Type B pancreatic cell (in vitro differentiated cells): ENCODE data around the gene HDDC3. TPM values are rescaled to one million over a fixed set of nuclear protein-coding genes. Genes with fewer than 3 reads are reported as not detected.
A peak's percentile ranks its signal among the peaks of the same experiment; 100 is the strongest.

Experiments
- DNase-seq: peaks from one replicate; pipeline ENCODE4 v3.0.0; 2021; ENCODE audit warnings: mixed read lengths; ENCODE audit not compliant: unreplicated experiment; ENCODE audit errors: extremely low spot score
- H3K27ac Mint-ChIP-seq: 2 replicates; pipeline ENCODE4 v1.8.0; 2021; ENCODE audit warnings: mild to moderate bottlenecking, mixed read lengths
- H3K27me3 Mint-ChIP-seq: 2 replicates; pipeline ENCODE4 v1.8.0; 2021; ENCODE audit warnings: mixed read lengths
- H3K36me3 Mint-ChIP-seq: 2 replicates; pipeline ENCODE4 v1.8.0; 2021; ENCODE audit warnings: mixed read lengths
- H3K4me1 Mint-ChIP-seq: one replicate; pipeline ENCODE4 v1.8.0; 2021; ENCODE audit warnings: mixed read lengths; ENCODE audit not compliant: unreplicated experiment
- H3K4me3 Mint-ChIP-seq: 2 replicates; pipeline ENCODE4 v1.8.0; 2021; ENCODE audit warnings: mild to moderate bottlenecking, mixed read lengths
- H3K9me3 Mint-ChIP-seq: 2 replicates; pipeline ENCODE4 v1.8.0; 2021; ENCODE audit warnings: mixed read lengths
- CTCF ChIP-seq: fragments of 200-600 bp; sonication (generic); conservative IDR thresholded peaks from 2 replicates; pipeline ENCODE4 v1.5.0; 2021; ENCODE audit warnings: antibody characterized with exemption, mild to moderate bottlenecking
- total RNA-seq: library from RNA; stranded (reverse); gene quantifications from 2 replicates; pipeline ENCODE4 v1.2.1, GENCODE V29; 2021; ENCODE audit warnings: low replicate concordance

The HDDC3 gene
- total RNA-seq, 1 donor from 2014 or later = 16.8 TPM

DNA sequence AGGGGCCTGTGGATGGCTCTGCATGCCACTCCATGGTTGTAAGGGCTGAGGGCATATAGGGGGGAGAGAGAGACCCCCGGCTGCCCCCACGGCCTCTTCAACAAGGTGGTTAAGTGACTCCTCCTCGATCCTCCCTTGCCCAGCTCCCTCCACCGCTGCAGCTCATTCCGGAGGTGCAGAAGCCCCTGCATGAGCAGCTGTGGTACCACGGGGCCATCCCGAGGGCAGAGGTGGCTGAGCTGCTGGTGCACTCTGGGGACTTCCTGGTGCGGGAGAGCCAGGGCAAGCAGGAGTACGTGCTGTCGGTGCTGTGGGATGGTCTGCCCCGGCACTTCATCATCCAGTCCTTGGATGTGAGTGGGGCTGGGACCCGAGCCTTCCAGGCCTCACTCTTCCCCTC is 41.5 kb downstream of the HDDC3 start:
- Mint-ChIP-seq H3K4me1 (peaks cover 5% of the 10 kb centered on the region), H3K27me3 (no peaks in the 10 kb centered on the region), H3K9me3 (no peaks in the 10 kb centered on the region), H3K4me3 (no peak overlapping the region), H3K36me3 (no peaks in the 10 kb centered on the region), H3K27ac (no peak overlapping the region)
- no peak for TF ChIP-seq CTCF
- DNase-seq = no peak

GRCh38 chr15:90889736-90890456 is 42.5 kb downstream of the HDDC3 start:
- Mint-ChIP-seq H3K4me1 (peaks cover 6% of the 10 kb centered on the region), H3K27ac (no peak overlapping the region), H3K27me3 (no peaks in the 10 kb centered on the region)

GRCh38 chr15:90889313-90889730 is 43.0 kb downstream of the HDDC3 start:
- Mint-ChIP-seq H3K27ac (no peak overlapping the region), H3K9me3 (no peaks in the 10 kb centered on the region), H3K4me1 (peaks cover 6% of the 10 kb centered on the region), H3K36me3 (no peaks in the 10 kb centered on the region), H3K27me3 (no peaks in the 10 kb centered on the region), H3K4me3 (no peak overlapping the region)
- DNase-seq = no peak
- no peak for TF ChIP-seq CTCF

More at GRCh38 chr15:90889736-90890456, 42.5 kb downstream of the HDDC3 start:
- TF ChIP-seq CTCF = no peak
- Mint-ChIP-seq H3K4me3 (no peak overlapping the region), H3K9me3 (no peaks in the 10 kb centered on the region), H3K36me3 (no peaks in the 10 kb centered on the region)
- no peak for DNase-seq

DNA sequence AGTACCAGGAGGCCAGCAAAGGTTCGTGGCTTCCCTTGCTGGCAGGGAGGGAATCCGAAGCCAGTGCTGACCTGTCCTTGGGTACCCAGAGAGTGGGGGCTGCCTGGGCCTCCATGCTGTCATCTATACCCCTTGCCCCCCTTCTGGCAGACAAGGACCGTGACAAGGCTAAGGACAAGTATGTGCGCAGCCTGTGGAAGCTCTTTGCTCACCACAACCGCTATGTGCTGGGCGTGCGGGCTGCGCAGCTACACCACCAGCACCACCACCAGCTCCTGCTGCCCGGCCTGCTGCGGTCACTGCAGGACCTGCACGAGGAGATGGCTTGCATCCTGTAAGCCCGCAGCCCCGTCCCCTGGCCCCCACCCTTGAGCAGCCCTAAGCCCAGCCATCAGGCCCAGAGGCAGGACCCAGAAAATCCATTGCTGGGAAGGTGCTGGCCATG is 45.3 kb downstream of the HDDC3 start:
- TF ChIP-seq CTCF = no peak
- no peaks in the 10 kb centered on the region for H3K27me3 Mint-ChIP-seq
- no peaks in the 10 kb centered on the region for H3K36me3 Mint-ChIP-seq
- no peak overlapping the region for H3K4me3 Mint-ChIP-seq
- H3K4me1 Mint-ChIP-seq = peaks cover 6% of the 10 kb centered on the region
- no peak for DNase-seq
- H3K27ac Mint-ChIP-seq = no peak overlapping the region
- H3K9me3 Mint-ChIP-seq = no peaks in the 10 kb centered on the region

DNA sequence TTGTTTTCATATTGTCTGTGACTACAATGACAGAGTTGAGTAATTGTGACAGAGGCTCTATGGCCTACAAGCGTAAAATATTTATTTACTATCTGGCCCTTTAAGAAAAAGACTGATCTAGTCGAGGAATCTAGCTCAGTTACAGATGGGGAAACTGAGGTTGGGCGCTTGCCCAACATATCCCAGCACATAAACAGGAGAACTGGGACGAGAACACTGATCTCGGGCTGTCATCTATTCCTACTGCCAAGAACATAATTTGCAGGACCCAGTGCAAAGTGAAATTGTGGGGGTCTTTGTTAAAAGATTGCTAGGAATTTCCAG is 46.1 kb downstream of the HDDC3 start:
- Mint-ChIP-seq H3K4me3 (no peak overlapping the region), H3K9me3 (no peaks in the 10 kb centered on the region), H3K27ac (peak overlapping the region; percentile 60), H3K36me3 (no peaks in the 10 kb centered on the region), H3K27me3 (no peaks in the 10 kb centered on the region), H3K4me1 (peaks cover 6% of the 10 kb centered on the region)
- DNase-seq = no peak
- TF ChIP-seq CTCF = peak; percentile 14
